ENCODE results near the gene GPR162. TPM values are rescaled to one million over a fixed set of nuclear protein-coding genes. Genes with fewer than 3 reads are reported as not detected.

The GPR162 gene
- polyA plus RNA-seq, 1 donor (not counting 4 experiments of a cell fraction or from before 2014, with no cell fraction given), result 0.09 TPM

- no peak overlapping the region for H3K9ac ChIP-seq (ENCODE audit: control insufficient read depth, extremely low read depth, insufficient read depth, low read length)
- dilution Hi-C loops (cut with MboI; ENCODE audit: extremely low pct_ligation_motif_present, low sequenced_read_pairs), result no loop called here
- no peak overlapping the region for H3K4me3 ChIP-seq (ENCODE audit: control insufficient read depth in 2 of 3, extremely low read depth in 1 of 3, insufficient read depth in 2 of 3, low read depth in 1 of 3, low read length in 3 of 3)
- DNase-seq (ENCODE audit: low read depth, low spot score), result no peak
- peaks cover 35% of the 10 kb centered on the region for H3K27me3 ChIP-seq (ENCODE audit: control insufficient read depth, extremely low read depth, insufficient read depth, low read length)
- H3K79me2 ChIP-seq (ENCODE audit: control insufficient read depth, insufficient read depth, low read length), result no peaks in the 10 kb centered on the region
- H3K9me3 ChIP-seq (ENCODE audit: control insufficient read depth, low read depth, low read length), result no peaks in the 10 kb centered on the region
- H3K4me1 ChIP-seq (ENCODE audit: control insufficient read depth, extremely low read depth, insufficient read depth, low read length), result peaks cover 8% of the 10 kb centered on the region
- H3K27ac ChIP-seq (ENCODE audit: control insufficient read depth, insufficient read depth, low read length), result no peak overlapping the region
- no peaks in the 10 kb centered on the region for H4K20me1 ChIP-seq (ENCODE audit: control insufficient read depth, extremely low read depth, insufficient read depth, low read length)
- H2AFZ ChIP-seq (ENCODE audit: control insufficient read depth, low read length), result no peak overlapping the region
- H3K36me3 ChIP-seq (ENCODE audit: control insufficient read depth in 2 of 2, extremely low read depth in 1 of 2, insufficient read depth in 2 of 2, low read length in 2 of 2), result peaks cover 4 to 5% of the 10 kb centered on the region in 2 experiments
- FAIRE-seq, result no peak
- H3K9me1 ChIP-seq (ENCODE audit: control insufficient read depth, extremely low read depth, insufficient read depth, low read length), result no peaks in the 10 kb centered on the region
- no peak overlapping the region for H3K4me2 ChIP-seq (ENCODE audit: control insufficient read depth, extremely low read depth, insufficient read depth, low read depth, low read length)
- TF ChIP-seq CTCF (optimal IDR thresholded peaks at IDR 0.05 in 1 of 3, IDR thresholded peaks at IDR 0.05 in 1 of 3, conservative IDR thresholded peaks at IDR 0.05 in 1 of 3; ENCODE audit: extremely low read depth in 1 of 3, insufficient read depth in 2 of 3, low read length in 3 of 3), result no peak
- TF ChIP-seq EZH2 (IDR thresholded peaks at IDR 0.05; ENCODE audit: low read length), result no peak
Observed at GRCh38 chr12:6774499-6775062, 47.0 kb upstream of the GPR162 start.

- Histone ChIP-seq H3K36me3 (ENCODE audit: control insufficient read depth in 2 of 2, extremely low read depth in 1 of 2, insufficient read depth in 2 of 2, low read length in 2 of 2) (peaks cover 2 to 4% of the 10 kb centered on the region in 2 experiments), H3K4me1 (ENCODE audit: control insufficient read depth, extremely low read depth, insufficient read depth, low read length) (peaks cover 8% of the 10 kb centered on the region), H3K4me2 (ENCODE audit: control insufficient read depth, extremely low read depth, insufficient read depth, low read depth, low read length) (no peak overlapping the region), H3K4me3 (ENCODE audit: control insufficient read depth in 2 of 3, extremely low read depth in 1 of 3, insufficient read depth in 2 of 3, low read depth in 1 of 3, low read length in 3 of 3) (no peak overlapping the region), H3K27ac (ENCODE audit: control insufficient read depth, insufficient read depth, low read length) (no peak overlapping the region), H3K27me3 (ENCODE audit: control insufficient read depth, extremely low read depth, insufficient read depth, low read length) (peaks cover 35% of the 10 kb centered on the region), H3K9ac (ENCODE audit: control insufficient read depth, extremely low read depth, insufficient read depth, low read length) (no peak overlapping the region), H3K79me2 (ENCODE audit: control insufficient read depth, insufficient read depth, low read length) (no peaks in the 10 kb centered on the region), H2AFZ (ENCODE audit: control insufficient read depth, low read length) (no peak overlapping the region), H4K20me1 (ENCODE audit: control insufficient read depth, extremely low read depth, insufficient read depth, low read length) (no peaks in the 10 kb centered on the region), H3K9me3 (ENCODE audit: control insufficient read depth, low read depth, low read length) (no peaks in the 10 kb centered on the region), H3K9me1 (ENCODE audit: control insufficient read depth, extremely low read depth, insufficient read depth, low read length) (no peaks in the 10 kb centered on the region)
- DNase-seq (ENCODE audit: low read depth, low spot score) (no peak), FAIRE-seq (no peak)
- dilution Hi-C loops (cut with MboI; ENCODE audit: extremely low pct_ligation_motif_present, low sequenced_read_pairs), result no loop called here
- TF ChIP-seq CTCF (optimal IDR thresholded peaks at IDR 0.05 in 1 of 3, IDR thresholded peaks at IDR 0.05 in 1 of 3, conservative IDR thresholded peaks at IDR 0.05 in 1 of 3; ENCODE audit: extremely low read depth in 1 of 3, insufficient read depth in 2 of 3, low read length in 3 of 3) (no peak), EZH2 (IDR thresholded peaks at IDR 0.05; ENCODE audit: low read length) (no peak)
Observed at GRCh38 chr12:6775185-6776174, 46.1 kb upstream of the GPR162 start.
